Heart right ventricle (tissue), 16 donors: ENCODE results near the gene COL4A2. TPM values are rescaled to one million over a fixed set of nuclear protein-coding genes. Genes with fewer than 3 reads are reported as not detected.

Source experiments
- ATAC-seq, 8 donors: fragments of 200-7000 bp; cut with Tn5 transposase; one replicate each; pipeline ENCODE4 v1.9.1; 2020; ENCODE audit warnings: mild to moderate bottlenecking in 8 of 8, moderate library complexity in 8 of 8, moderate number of reproducible peaks in 1 of 8
- DNase-seq, 2 donors: peaks; one replicate each; pipeline ENCODE4 v3.0.0-alpha.2; 2020
- H3K27ac ChIP-seq, 10 donors: fragments of 200-600 bp; sonication (generic) in 2 of 10; one replicate each; pipeline versions ENCODE4 v1.5.0 to v1.8.0; 2020 to 2022; ENCODE audit warnings: mild to moderate bottlenecking in 3 of 10
- H3K27me3 ChIP-seq, 7 donors: fragments of 200-600 bp; one replicate each; pipeline ENCODE4 v1.8.0; 2021 to 2022; ENCODE audit warnings: mild to moderate bottlenecking in 2 of 7
- H3K36me3 ChIP-seq, 9 donors: fragments of 200-600 bp; sonication (generic) in 1 of 9; one replicate each; pipeline versions ENCODE4 v1.5.0 to v1.8.0; 2020 to 2022; ENCODE audit warnings: mild to moderate bottlenecking in 2 of 9
- H3K4me1 ChIP-seq, 9 donors: fragments of 200-600 bp; sonication (generic) in 1 of 9; one replicate each; pipeline versions ENCODE4 v1.5.0 to v1.8.0; 2020 to 2022; ENCODE audit warnings: mild to moderate bottlenecking in 4 of 9
- H3K4me3 ChIP-seq, 10 donors: fragments of 200-600 bp; sonication (generic) in 2 of 10; one replicate each; pipeline versions ENCODE4 v1.5.0 to v1.8.0; 2020 to 2022; ENCODE audit warnings: mild to moderate bottlenecking in 7 of 10, moderate library complexity in 2 of 10
- H3K9me3 ChIP-seq, 11 donors: fragments of 200-600 bp in 10 of 11; sonication (generic) in 2 of 11; one replicate each; pipeline versions ENCODE4 v1.5.0 to v1.8.0; 2013 to 2022; ENCODE audit warnings: mild to moderate bottlenecking in 2 of 11, control low read depth in 1 of 11, moderate library complexity in 1 of 11
- WGBS, 2 donors: extraction: QIAGEN DNeasy Blood & Tissue Kit; methylation state at CpG; one replicate each; pipeline ENCODE4 v1.1.7; 2013; ENCODE audit warnings: inconsistent platforms in 1 of 2; 5-methylcytosine and 5-hydroxymethylcytosine counted together
- intact Hi-C, 10 donors: fragments of 100-400 bp; cut with DNase I; formaldehyde crosslinking; loops; one replicate each; pipeline versions ENCODE4 v1.11.1 to v1.14.2; 2022
- polyA plus RNA-seq, 2 donors: library from polyadenylated mRNA; stranded (reverse); fragments of 200-250 nt; gene quantifications; one replicate each; pipeline ENCODE4 v1.2.3, GENCODE V29; 2013
- total RNA-seq, 10 donors: library from RNA; stranded (reverse); fragmentation: NEBNext Ultra II Directional in 3 of 10; extraction: Animal tissue kit (Norgen Biotek cat#: 25700) in 3 of 10; gene quantifications; one replicate each; pipeline versions ENCODE4 v1.2.1 to v1.2.4, GENCODE V29; 2021 to 2023
- TF ChIP-seq, protein P1 (sequence below), 9 donors: fragments of 200-600 bp; sonication (generic) in 2 of 9; IDR thresholded peaks; one replicate each; pipeline versions ENCODE4 v1.5.0 to v1.8.0; 2021 to 2022; ENCODE audit warnings: antibody characterized with exemption in 9 of 9, mild to moderate bottlenecking in 5 of 9, moderate library complexity in 1 of 9
- donor health status: Arrhythmogenic right ventricular cardiomyopathy.
- donor health status: ischemic (EF 13 %, LVEDD 7.1; RV severe dilation, severe dysfunction).
- donor health status: healthy with polysubstance abuse.
- donor health status: DM: no; HTN: yes; CAD: no.
- donor health status: DM: no; HTN: no; CAD: no.
- donor health status: ischemic (EF 25% LVEDD 6.9; RV normal size, moderate dysfunction).
- donor health status: ischemic (EF 25% LVEDD 5.7; RV mildly dilated, moderate dysfunction).
- donor health status: healthy.
- donor health status: DM: yes; HTN: yes; CAD: no.
- donor health status: Ischemic cardiomyopathy.
- donor health status: ischemic (EF 35%, LVEDD 5.7; RV mildly dilated, moderate dysfunction).
- donor health status: nonischemic (EF 11% LVEDD 7.7; RV severe dilation, severe dysfunction).
- donor health status: DM: yes; HTN: yes; CAD: no.
- donor health status: PGD.
- donor health status: ischemic (EF 29% LVEDD 5.4; RV normal size, mild dysfunction).
- donor health status: nonischemic (EF 23%, LVEDD 6.1; RV moderate dilation, normal function).

COL4A2 gene
- total and polyA plus RNA-seq, 12 donors, result 81.7 to 301 (median 128) TPM

DNA sequence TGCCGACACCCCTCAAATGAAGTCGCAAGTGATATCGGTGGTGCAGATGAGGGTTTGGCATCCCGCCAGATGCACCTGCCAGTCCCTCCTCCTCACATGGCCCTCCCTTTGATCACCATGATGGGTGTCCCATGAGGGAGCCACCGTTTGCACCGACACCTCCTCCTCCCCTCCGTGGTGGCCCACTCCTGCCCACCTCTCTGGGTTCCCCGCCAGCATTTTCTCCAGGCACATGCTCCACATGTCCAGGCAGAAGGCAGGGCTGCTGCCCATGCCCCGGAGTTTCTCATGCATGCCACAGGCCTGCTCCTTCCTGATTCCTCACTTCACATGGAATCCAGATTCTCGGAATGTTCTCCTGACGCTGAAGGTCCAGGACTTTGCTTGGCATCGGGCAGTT lies 49.3 kb downstream of the COL4A2 start:
- DNase-seq, result no peak
- Histone ChIP-seq H3K9me3 (no peaks in the 10 kb centered on the region), H3K27me3 (no peaks in the 10 kb centered on the region), H3K36me3 (peaks cover 0 to 35% (median 14%) of the 10 kb centered on the region in 9 donors), H3K27ac (no peak overlapping the region), H3K4me3 (no peak overlapping the region), H3K4me1 (peaks cover 8 to 60% (median 42%) of the 10 kb centered on the region in 9 donors)
- WGBS, 2 donors, result 63 to 66% methylated on average over 12 of the region's 12 CpGs
- intact Hi-C loops, result no loop called here
- ATAC-seq, result no peak
- TF ChIP-seq, protein P1, sequence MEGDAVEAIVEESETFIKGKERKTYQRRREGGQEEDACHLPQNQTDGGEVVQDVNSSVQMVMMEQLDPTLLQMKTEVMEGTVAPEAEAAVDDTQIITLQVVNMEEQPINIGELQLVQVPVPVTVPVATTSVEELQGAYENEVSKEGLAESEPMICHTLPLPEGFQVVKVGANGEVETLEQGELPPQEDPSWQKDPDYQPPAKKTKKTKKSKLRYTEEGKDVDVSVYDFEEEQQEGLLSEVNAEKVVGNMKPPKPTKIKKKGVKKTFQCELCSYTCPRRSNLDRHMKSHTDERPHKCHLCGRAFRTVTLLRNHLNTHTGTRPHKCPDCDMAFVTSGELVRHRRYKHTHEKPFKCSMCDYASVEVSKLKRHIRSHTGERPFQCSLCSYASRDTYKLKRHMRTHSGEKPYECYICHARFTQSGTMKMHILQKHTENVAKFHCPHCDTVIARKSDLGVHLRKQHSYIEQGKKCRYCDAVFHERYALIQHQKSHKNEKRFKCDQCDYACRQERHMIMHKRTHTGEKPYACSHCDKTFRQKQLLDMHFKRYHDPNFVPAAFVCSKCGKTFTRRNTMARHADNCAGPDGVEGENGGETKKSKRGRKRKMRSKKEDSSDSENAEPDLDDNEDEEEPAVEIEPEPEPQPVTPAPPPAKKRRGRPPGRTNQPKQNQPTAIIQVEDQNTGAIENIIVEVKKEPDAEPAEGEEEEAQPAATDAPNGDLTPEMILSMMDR (IDR thresholded peaks at IDR 0.05), result no peak

DNA sequence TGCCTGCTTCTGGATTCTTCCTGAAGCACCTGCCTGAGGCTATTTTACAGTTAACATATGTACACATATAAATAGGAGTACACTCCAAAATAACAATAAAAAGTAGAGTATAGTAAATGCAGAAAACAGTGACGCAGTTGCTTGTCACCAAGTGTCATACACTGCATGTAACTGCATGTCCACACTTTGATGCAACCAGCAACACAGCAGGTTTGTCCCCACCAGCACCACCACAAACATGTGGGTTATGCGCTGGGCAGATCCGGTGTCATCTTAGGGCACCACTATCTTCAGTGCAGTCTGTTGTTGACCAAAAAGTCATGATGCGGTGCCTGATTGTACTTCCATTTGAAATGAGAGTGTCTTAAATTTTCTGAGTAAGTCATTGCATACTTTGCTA lies 51.3 kb downstream of the COL4A2 start:
- intact Hi-C loops, result no loop called here

DNA sequence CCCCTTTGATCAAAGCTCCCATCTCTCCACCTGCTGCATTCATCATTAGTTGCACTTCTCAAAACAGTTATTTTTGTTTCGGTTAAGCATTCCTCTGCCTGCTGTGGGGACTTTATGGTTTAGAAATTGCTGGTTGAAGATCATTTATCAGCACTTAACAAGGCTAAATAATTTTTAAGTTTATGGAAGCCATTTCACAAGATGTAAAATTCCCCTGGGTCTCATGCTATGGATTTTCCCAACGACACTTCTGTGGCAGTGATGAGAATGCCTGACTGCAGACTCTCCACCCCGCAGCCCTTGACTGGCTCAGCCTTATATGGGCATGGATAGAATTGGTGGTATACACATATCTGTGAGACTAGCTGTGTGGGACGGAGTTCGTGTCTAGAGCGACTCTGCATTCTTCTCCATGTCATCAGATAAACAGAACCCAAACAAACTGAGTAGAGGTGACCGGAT lies 52.8 kb downstream of the COL4A2 start:
- 38 to 53% methylated on average over 7 of the region's 7 CpGs for WGBS, 2 donors
- Histone ChIP-seq H3K4me3 (no peak overlapping the region), H3K27me3 (no peaks in the 10 kb centered on the region), H3K4me1 (peaks cover 14 to 61% (median 47%) of the 10 kb centered on the region in 9 donors), H3K9me3 (no peaks in the 10 kb centered on the region), H3K27ac (peak overlapping the region in 8 of 10 donors; percentile 74 to 93 (median 86)), H3K36me3 (peaks cover 0 to 44% (median 14%) of the 10 kb centered on the region in 9 donors)
- no peak for DNase-seq
- TF ChIP-seq, protein P1 (IDR thresholded peaks at IDR 0.05), result no peak
- peak in 1 of 8 donors; percentile 24 for ATAC-seq
- intact Hi-C loops, result loop anchor here in 1 of 10 donors (5.0 kb wide), 1 partner anchor 37 kb away; no protein-coding TSS in a partner anchor

More for the DNA sequence above, 51.3 kb downstream of the COL4A2 start:
- H3K27me3 ChIP-seq, result no peaks in the 10 kb centered on the region
- TF ChIP-seq, protein P1 (IDR thresholded peaks at IDR 0.05), result no peak
- peaks cover 0 to 41% (median 14%) of the 10 kb centered on the region in 9 donors for H3K36me3 ChIP-seq
- no peaks in the 10 kb centered on the region for H3K9me3 ChIP-seq
- H3K27ac ChIP-seq, result no peak overlapping the region
- WGBS, 2 donors, result 94 to 98% methylated on average over 4 of the region's 4 CpGs
- H3K4me1 ChIP-seq, result peaks cover 14 to 62% (median 49%) of the 10 kb centered on the region in 9 donors
- ATAC-seq (no peak), DNase-seq (no peak)
- no peak overlapping the region for H3K4me3 ChIP-seq

DNA sequence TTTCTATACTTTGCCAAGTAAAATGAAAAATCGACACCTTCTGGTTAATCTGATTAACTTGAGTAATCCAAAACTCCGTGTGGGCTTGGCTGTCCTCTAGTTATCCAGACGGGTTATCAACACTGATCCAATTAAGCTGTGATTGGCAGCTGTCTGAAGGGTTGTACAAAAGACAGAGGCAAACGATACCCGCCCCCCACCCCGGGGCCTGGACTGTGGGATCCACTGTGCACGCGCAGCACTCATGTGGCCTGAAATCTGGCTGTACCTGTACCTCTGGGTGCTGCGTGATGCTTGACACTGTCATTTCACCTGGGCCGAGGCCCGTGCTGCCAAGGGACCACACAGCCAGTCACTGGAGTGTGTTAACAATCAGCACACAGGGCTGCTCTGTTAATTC lies 53.5 kb downstream of the COL4A2 start:
- H3K36me3 ChIP-seq, result peaks cover 0 to 48% (median 14%) of the 10 kb centered on the region in 9 donors
- intact Hi-C loops, result loop anchor here in 1 of 10 donors (5.0 kb wide), 1 partner anchor 37 kb away; no protein-coding TSS in a partner anchor
- peak overlapping the region; percentile 47 to 93 (median 83) for H3K27ac ChIP-seq
- TF ChIP-seq, protein P1 (IDR thresholded peaks at IDR 0.05), result no peak
- no peak overlapping the region for H3K4me3 ChIP-seq
- no peaks in the 10 kb centered on the region for H3K27me3 ChIP-seq
- 48 to 53% methylated on average over 11 of the region's 11 CpGs for WGBS, 2 donors
- H3K9me3 ChIP-seq, result no peaks in the 10 kb centered on the region
- H3K4me1 ChIP-seq, result peaks cover 14 to 61% (median 49%) of the 10 kb centered on the region in 9 donors
- DNase-seq (no peak), ATAC-seq (peak in 1 of 8 donors; percentile 9)
